GM10847 (cell line): ENCODE results near the gene GOLGA6L4.
"Not testable (repeated sequence)": the region's sequence is repeated elsewhere in the genome, so short reads cannot be mapped to it uniquely, and the experiment has no call there.

Source experiments
- POLR2A ChIP-seq: IDR thresholded peaks from 2 replicates; pipeline ENCODE4 v1.6.1; 2011; ENCODE audit not compliant: insufficient read length; ENCODE audit errors: extremely low read depth

The GOLGA6L4 gene

GRCh38 chr15:84235573-84235972 is at the start of gene GOLGA6L4:
Gene GOLGA6L4 (plus strand): TSS chr15:84235773. CDS start chr15:84235835, 62 bp downstream.
- TF ChIP-seq POLR2A, result not testable (repeated sequence)
